Stimulated activated CD4-positive, alpha-beta T cell treated with anti-CD3 and anti-CD28 coated beads, Interleukin-1b, Interleukin-23, amount 100 ng/mL, for 1 hour (primary cell): Measurements from ENCODE around the gene PSG2.
"Not testable (repeated sequence)": the region's sequence is repeated elsewhere in the genome, so short reads cannot be mapped to it uniquely, and the experiment has no call there.

Experiments used
- DNase-seq, 2 donors: peaks; one replicate each; pipeline ENCODE4 v3.0.0-alpha.2; 2020; ENCODE audit warnings: low read depth in 2 of 2

The PSG2 gene

GRCh38 chr19:43078311-43078710 is 4.2 kb downstream of the PSG2 start:
- no peak for DNase-seq

- not testable (repeated sequence) for DNase-seq
Measured at GRCh38 chr19:43077881-43078280, 4.6 kb downstream of the PSG2 start.

GRCh38 chr19:43062418-43062817 is 20.1 kb downstream of the PSG2 start:
- DNase-seq = not testable (repeated sequence)

- not testable (repeated sequence) for DNase-seq
Measured at GRCh38 chr19:43061326-43061725, 21.2 kb downstream of the PSG2 start.

GRCh38 chr19:43060254-43060653 is 22.2 kb downstream of the PSG2 start:
- DNase-seq = not testable (repeated sequence)

- not testable (repeated sequence) for DNase-seq
Measured at GRCh38 chr19:43059482-43059881, 23.0 kb downstream of the PSG2 start.

GRCh38 chr19:43058440-43058839 is 24.1 kb downstream of the PSG2 start:
- not testable (repeated sequence) for DNase-seq

- not testable (repeated sequence) for DNase-seq
Measured at GRCh38 chr19:43047966-43048365, 34.5 kb downstream of the PSG2 start.

- DNase-seq = not testable (repeated sequence)
Measured at GRCh38 chr19:43046578-43046977, 35.9 kb downstream of the PSG2 start.

- not testable (repeated sequence) for DNase-seq
Measured at GRCh38 chr19:43043492-43044180, 38.9 kb downstream of the PSG2 start.

- DNase-seq = not testable (repeated sequence)
Measured at GRCh38 chr19:43031645-43032044, 50.9 kb downstream of the PSG2 start.

GRCh38 chr19:43028866-43029265 is 53.6 kb downstream of the PSG2 start:
- DNase-seq = no peak

- DNase-seq = not testable (repeated sequence)
Measured at GRCh38 chr19:43027985-43028384, 54.5 kb downstream of the PSG2 start.

- DNase-seq = not testable (repeated sequence)
Measured at GRCh38 chr19:43027061-43027460, 55.4 kb downstream of the PSG2 start.

- not testable (repeated sequence) for DNase-seq
Measured at GRCh38 chr19:43026369-43026768, 56.1 kb downstream of the PSG2 start, which contains the start of gene PSG11. Gene PSG11, minus strand, starts transcription at chr19:43026469. Its CDS starts 97 bp downstream, at chr19:43026372.

GRCh38 chr19:43022098-43022497 is 60.4 kb downstream of the PSG2 start:
- DNase-seq = not testable (repeated sequence)

GRCh38 chr19:43021629-43022028 is 60.9 kb downstream of the PSG2 start:
- DNase-seq = not testable (repeated sequence)

- not testable (repeated sequence) for DNase-seq
Measured at GRCh38 chr19:43019588-43019987, 62.9 kb downstream of the PSG2 start.
